Left kidney (tissue), 2 donors: ENCODE measurements around the gene S100A3. TPM values are rescaled to one million over a fixed set of nuclear protein-coding genes. Genes with fewer than 3 reads are reported as not detected.
"Not testable (repeated sequence)": the region's sequence is repeated elsewhere in the genome, so short reads cannot be mapped to it uniquely, and the experiment has no call there.

Experiments
- DNase-seq: peaks from one replicate; pipeline ENCODE4 v3.0.0-alpha.2; 2013
- polyA plus RNA-seq: library from polyadenylated mRNA; unstranded; fragments of 120-200 nt; gene quantifications from one replicate; pipeline ENCODE4 v1.2.1, GENCODE V29; 2013; ENCODE audit not compliant: insufficient read length

The S100A3 gene
- polyA plus RNA-seq, 1 donor, result 0.25 TPM

DNA sequence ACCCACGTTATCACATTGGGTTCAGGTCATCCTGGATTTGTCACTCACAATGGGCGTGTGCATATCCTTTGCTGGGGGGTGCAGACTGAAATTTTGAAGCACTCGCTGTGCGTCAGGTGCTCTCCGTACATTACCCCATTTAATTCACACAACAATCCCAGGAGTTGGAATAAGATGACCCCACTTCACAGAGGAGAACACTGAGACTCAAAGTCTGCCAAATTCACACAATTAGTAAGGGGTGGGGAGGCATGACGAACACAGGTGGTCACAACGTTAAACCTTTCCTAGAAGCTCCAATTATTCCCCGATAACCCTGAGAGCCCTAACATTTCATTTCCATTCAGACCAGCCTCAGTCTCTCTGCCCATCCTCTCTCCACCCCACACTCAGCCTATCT is 20.4 kb upstream of the S100A3 start:
- no peak for DNase-seq

DNA sequence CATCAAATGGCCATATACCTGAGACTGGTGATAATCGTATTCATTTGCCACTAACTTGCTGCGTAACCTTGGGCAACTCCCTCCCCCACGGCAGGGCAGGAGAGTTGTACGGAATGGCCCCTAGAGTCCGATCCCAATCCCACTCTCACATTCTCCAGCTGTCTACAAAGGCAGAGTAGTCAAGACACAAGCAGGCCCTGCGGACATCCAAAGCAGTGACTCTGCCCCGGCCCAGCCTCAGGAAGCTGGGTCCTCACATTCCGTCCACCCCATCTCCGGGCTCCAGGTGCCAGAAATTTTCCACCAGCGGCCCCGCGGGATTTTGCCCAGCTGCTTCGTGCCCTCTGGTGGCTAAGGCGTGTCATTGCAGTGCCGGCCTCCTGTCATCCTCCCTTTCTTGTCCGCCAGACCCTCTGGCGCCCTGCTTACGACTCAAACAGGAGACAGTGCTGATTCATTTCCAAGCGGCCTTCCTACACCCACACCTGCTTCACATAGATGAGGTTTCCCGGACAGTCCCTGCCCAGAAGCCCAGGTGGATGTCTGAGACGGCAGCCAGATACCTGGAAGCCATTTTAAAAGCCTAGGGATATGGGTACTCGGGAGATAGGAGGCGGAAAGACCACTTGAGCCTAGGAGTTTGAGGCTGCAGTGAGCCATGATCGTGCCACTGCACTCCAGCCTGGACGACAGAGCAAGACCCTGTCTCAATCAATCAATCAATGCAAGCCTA is 19.5 kb upstream of the S100A3 start:
- DNase-seq, result peak; percentile 88

DNA sequence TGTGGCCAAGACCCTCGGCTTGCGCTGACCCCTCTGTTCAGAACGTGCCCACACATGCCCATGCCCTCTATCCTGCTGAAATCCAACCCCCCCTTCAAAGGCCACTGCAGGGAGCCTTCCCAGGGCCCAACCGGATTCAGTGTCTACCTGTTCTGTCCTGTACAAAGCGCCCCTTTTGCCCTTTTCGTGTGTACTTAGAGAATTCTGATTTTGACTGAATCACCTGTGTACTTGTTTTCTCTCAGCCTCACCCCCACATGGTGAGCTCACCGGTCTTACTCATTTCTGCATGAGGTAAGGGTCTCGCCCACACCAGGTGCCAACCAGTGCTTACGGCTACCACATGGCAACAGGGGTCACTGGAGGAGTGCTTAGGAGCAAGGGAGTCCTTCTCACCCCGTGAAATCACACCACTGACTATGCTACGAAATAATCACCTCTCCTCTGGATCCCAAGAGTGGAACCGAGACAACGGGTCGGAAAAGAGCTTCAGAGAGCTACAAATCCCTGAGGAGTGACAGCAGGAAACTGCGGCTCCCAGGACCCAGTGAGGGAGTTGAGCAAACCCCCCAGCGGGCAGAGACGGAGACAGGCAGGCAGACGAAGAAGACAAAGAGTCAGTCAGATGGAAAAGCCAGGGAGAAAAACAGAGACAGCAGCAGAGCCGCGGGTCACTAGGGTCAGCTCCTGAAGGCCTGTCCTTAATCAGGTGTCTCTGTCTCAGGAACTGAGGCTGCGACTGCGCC is 18.7 kb upstream of the S100A3 start:
- no peak for DNase-seq

DNA sequence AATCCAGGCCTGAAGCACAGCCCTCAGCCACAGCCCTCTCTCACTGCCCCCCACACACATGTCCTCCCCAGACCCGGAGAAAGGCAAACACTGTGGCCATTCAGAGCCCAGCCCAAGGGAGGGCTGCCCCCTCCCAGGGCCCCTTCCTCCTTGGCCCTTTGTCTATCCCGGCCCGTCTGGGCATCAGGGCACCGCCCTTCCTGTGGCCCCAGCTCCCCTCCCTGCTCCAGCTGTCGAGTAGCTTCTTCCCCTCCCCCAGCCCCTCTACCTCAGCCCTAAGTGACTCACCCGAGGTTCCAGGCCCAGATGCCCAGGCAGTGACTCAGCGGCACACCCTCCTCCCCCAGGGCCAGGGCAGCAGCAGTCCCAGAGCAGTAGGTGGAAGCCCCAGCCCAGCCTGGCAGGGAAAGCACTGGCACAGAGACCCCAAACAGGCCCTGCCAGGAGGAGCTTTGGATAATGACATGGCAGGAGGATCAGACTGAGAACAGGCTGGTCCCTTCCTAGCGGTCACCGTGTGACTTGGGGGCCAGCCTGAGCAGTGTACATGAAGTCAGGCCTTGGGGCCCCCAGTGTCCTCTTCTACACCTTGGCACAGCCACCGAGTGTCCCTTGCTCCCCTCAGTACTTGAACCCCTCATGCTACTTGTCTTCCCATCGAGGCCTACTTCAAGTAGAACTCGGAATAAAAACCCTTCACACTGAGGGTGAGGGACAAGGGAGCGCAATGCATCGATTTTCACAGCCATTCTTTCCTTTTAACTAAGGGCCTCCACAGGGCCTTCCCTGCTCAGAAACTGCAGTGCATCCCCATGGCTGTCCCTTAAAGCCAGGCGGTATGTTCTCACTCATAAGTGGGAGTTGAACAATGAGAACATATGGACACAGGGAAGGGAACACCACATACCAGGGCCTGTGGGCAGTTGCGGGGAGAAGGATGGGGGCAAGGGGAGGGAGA is 17.6 kb upstream of the S100A3 start:
- no peak for DNase-seq

DNA sequence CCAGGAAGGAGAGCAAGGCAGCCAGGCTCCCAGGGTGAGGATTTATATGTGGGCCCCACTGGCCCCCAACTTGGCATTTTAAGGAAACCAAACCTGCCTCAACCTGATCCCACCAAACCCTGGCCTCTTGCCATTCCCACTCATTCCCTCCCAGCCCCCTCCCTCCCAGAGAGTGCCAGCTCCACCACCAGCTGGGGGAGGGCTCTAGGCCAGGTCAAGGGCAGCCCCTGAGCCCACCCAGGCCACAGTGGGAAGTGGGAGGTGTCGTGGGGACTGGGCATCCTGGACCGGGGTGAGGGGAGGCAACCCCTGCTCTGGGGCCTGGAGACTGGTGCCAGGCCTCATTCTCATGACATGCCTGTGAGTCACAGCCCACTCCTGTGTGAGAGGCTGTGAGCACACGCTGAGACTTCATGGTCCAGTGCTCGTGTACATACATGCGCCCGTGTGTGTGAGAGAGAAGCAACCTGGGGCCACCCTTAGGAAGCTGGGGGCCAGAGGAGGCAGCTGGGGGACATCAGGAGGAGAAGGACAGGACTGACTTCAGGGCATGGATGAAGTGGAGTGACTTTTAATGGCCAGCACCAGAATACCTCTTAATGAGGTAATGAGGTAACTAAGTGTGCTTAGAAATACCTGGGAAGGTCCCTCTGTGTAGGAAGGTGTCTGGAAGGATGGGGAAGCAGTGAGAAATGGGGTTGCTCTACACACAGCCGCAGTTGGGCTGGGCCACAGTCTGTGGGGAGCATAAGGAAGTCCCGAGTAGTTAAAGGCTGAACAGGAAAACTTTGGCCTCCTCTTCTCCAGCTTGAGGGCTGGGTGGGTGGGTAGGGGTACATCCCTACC is 16.7 kb upstream of the S100A3 start, which contains the start of gene S100A2:
Gene S100A2, minus strand, starts transcription at position 316 of the 846 bp plus-strand sequence. CDS start 1,967 bp downstream, outside the sequence.
- no peak for DNase-seq

DNA sequence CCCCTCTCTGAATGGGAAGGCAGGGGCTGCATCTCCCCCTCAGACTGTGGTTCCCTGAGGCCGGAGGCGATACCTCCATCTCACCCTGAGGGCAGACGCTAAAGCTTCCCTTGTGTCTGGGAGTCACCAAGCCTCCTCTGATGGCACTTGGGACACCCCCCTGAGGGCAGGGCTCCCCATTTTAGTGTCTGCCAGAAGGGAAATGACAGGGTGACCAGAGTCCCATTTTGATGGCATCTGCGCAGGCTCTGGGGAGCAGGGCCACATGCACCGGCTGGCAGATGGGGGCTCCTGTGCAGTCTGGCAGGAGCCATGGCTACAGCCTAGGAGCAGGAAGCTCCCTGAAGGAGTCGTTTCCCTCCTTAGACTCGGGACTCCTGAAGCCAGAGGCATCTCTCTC is 14.9 kb upstream of the S100A3 start:
- no peak for DNase-seq

DNA sequence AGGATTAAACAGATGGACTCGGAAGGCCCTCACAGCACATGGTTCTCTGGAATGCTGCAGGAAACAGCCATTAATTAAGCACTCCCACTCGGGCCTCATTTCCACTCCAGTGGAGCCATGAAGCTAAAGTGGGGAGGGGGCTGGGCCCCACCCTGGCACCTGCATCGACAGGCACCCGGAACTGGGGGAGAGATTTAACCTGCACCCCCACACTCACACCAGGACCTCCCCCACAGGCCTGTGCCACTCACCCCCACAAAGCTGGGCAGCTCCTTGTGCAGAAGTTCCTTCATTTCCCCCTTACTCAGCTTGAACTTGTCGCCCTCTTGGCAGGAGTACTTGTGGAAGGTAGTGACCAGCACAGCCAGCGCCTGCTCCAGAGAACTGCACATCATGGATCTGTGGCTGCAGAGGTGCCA is 14.4 kb upstream of the S100A3 start:
- DNase-seq, result no peak

DNA sequence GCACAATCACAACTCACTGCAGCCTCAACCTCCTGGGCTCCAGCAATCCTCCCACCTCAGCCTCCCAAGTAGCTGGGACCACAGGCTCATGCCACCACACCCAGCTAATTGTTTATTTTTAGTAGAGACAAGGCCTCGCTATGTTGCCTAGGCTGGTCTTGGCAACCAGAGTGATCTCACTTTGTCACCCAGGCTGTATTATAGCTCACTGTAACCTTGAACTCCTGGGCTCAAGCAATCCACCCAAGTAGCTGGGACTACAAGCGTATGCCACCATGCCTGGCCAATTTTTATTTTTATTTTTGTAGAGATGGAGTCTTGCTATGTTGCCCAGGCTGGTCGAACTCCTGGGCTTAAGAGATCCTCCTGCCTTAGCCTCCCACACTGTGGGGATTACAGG is 13.0 kb upstream of the S100A3 start:
- not testable (repeated sequence) for DNase-seq

DNA sequence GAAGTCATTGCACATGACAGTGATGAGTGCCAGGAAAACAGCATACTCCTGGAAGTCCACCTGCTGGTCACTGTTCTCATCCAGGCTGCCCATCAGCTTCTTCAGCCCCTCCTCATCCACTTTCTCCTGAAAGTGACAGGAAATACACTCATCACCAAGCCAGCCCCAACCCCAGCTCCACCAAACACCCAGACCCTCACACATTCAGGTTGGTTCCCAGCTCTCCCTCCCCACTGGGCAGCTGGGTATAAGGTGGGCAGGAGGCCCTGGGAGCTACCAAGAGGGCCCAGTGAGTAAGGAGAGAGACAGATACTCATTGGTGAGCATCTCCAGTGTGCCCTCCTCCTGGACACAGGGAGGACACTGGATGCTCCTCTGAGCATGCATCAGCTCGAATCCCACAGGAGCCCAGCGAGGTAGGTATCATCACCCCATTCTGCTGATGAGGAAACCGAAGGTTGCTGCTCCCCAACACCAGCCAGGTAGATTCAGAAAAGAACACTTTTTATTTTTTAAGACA is 12.5 kb upstream of the S100A3 start:
- no peak for DNase-seq

DNA sequence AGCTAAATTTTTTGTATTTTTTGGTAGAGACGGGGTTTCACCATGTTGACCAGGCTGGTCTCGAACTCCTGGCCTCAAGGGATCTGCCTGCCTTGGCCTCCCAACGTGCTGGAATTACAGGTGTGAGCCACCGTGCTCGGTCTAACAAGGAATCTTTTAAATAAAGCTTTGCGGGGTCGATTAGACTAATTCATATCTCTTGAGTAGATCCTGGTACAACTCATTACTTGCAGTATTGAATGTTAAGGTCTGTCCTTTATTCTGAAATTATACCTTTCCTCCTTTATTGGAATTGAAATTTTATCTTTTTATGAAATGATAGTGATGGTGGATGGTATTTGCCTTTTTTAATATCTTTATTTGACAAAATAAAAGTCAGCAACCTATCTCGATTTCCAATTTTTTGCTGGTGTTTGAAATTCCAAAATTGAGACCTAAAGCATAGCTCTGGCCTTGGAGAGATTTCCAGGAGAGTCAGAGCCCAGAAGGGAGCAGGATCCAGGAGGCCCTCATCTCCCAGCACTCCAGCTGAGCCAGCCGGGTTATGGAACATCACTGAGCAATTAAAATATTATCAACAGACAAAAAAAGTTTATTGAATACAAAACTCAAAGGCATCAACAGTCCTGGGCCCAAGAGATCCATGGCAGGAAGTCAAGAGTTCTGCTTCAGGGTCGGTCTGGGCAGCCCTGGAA is 11.9 kb upstream of the S100A3 start:
- no peak for DNase-seq

DNA sequence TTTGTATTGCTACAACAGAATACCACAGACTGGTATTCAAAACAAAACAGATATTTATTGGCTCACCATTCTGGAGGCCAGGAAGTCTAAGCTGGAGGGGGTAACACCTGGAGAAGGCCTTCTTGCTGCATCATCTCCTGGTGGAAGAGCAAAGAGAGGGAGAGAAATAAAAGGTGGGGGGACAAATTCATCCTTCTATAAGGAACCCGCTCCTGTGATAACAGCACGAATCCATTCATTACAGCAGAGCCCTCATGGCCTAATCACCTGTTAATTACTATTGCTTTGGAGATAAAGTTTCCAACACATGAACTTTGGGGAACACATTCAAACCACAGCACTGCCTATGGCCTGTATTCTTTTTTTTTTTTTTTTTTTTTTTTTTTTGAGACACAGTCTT is 11.2 kb upstream of the S100A3 start:
- no peak for DNase-seq

DNA sequence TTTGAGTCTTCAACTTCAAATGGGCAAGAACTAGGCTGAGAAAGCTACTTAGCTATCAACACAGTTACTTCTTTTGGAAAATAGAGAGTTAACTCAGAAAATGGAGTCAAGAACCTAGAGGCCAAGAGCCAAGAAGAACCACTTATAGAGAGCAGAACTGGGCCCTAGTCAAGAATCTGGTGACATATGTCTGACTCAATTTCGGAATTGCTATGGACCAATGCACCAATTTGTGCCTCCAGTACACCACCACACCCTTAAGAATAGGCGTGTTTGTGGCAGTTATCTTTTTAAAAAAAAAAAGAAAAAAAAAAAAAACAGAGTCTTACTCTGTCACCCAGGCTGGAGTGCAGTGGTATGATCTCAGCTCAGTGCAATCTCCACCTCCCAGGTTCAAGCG is 8.8 kb upstream of the S100A3 start:
- no peak for DNase-seq

DNA sequence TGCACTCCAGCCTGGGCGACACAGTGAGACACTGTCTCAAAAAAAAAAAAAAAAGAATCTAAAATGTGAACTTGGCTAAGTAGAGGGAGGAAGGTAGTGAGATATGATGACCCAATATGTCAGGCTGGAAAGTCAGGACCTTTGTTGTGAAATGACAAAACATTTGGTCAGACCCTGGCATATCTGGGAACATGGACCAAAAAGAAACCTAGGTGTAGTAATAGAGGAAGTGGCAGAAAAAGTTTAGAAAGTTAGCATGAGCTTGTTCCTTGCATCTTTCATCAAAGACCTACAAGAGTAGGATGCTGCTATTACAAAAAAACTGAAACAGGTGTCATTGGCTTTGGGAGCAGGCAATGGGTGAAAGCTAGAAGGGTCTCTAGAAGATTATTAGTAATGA is 7.3 kb upstream of the S100A3 start:
- no peak for DNase-seq

DNA sequence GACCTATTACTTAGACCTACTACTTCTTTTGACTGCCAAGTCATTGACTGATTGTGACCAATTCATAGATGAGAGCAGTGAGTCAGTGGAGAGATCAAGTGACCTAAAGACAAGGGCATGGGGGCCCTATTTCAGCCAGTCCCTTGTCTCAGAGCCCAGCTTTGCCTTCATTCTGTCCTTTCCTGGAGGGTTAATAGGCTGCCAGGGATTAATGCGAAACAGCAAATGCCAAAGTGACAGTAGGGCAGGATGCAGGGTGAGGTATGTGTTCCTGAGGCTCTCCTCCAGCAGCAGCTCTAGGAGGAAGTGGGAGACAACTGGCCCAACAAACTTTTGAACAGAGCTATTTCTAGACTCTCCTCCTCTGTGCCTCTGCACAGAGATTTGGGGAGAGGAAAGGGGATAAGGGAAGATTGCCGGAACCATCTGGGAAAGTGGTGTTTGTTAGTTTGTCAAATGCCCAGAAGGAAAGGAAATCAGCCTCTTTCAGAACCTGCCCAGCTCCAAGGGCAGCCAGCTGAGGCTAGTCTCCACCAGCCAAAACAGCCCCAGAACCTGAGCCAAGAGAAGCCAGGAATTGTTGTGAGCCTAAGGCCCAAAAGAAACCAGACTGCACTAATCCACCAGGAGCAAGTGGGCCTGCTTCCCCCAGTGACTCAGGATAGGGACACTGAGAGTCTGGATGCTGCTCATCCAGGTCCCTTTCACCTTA is 4.9 kb upstream of the S100A3 start:
- DNase-seq, result no peak

DNA sequence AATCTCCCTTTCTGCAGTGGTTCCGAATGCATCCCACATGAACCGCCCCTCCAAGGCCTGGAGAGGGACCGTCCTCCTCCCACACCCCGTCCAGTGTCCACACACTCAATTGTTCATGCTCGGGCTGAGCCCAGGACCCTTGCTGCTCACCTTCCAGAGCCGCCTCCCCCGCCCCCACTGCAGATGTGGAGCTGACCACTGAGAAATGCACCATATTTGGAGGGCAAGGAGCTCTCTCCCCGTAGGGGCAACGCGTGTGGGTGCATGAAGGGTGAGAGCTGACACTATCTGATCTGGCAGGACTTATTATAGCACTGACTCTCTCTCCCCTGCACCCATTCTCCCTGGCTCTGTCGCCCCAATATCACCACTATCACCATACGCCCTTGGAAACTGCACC is 4.0 kb upstream of the S100A3 start:
- no peak for DNase-seq

DNA sequence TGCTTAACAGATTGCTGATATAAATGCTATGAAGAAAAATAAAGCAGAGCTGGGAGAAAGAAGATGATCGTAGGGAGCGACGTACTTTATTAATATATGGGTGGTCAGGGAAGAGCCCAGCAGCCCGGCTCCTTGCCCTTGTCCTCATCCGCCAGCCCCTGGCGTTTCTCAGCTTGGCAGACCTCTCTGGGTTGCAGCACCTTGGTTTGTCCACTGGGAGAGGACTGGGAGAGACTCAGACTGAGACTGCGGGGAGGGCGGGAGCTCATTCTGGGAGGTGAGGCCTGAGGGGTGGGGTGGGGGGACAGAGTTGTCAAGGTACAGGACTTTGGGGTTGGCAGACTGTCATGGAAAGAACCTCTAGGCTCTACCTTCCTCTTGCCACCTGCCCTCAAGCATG is 3.3 kb upstream of the S100A3 start:
- DNase-seq, result no peak

DNA sequence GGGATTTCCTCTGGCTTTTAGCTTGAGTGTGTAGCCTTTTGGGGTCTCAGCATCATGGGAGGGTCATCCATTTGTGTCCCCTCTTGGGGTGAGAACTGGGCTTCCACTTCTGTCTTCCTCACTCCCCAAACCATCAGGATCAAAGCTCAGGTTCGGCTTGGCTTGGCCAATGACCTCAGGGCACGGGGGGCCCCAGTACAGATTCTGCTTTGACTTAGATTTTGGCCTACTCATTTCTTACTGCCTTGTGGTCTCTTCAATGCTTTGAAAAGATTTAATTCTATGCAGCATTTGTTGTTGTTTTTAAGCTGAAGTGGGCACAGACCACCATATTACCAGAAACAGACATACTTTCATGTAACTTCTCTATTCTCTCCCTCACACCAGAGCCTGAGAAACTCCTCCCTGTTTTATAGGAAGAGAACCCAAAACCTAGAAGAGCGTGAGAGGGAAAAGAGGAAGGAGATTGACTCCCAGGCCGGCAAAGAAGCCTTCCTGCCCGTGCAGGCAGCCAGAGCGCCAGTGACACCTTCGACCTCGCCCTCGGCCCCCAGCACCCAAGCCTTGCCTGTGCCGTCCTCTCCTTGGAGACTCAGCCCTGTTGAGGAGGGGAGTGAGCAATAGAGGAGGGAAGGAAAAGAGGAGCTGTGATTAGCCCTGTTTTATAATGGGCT is 1.9 kb upstream of the S100A3 start:
- DNase-seq, result no peak

DNA sequence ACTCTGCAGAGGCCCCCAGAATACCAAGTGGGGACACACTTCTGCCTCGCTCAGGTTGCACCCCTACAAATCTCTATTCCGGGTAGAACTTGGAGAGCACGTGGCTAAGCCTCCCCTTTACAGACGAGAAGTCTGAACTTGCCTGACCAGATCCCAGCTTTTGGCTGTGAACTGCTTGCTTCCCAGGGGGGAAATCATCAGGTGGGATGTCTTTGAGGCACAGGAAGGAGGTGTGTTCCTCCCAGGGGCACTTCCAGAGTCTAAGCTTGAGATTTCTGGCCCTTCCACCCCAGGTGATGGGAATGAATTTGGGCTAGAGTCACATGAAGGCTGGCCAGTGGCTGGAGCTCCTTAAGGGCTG is 1.3 kb upstream of the S100A3 start:
- DNase-seq, result no peak

DNA sequence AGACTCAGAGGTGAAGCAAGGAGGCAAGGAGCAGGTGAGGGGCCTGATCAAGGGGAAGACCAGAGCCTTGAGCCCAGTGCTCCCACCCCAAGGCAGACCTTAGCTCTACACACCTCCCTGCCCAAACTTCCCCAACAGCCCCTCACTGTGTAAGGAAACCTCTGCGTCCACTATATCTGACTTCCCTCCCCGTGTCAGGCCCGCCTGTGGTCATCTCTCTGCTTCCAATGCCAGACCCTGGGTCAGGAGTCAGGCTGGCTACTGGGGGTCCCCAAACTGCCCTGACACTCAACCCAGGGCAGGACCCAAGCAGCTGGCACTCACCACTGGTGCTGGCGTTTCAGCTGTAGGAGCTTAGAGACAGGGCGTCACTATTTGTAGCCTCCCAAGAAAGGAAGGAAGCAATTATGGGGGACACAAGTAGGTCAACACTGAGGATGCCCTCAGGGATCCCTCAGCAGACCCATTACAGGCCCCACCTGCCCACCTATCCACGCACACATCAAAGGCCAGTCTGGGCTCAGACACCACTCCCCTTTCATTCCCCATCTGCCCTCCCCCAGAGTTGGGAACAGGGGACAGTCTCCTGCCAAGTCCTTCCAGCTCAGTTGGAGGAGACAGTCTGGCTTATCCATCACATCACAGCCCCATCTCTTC is 811 bp upstream of the S100A3 start:
- DNase-seq, result no peak
